ENCODE data around the gene TTN. TPM values are rescaled to one million over a fixed set of nuclear protein-coding genes. Genes with fewer than 3 reads are reported as not detected.

TTN gene
- total and polyA plus RNA-seq, 2 experiments from 2014 or later = 12.5 to 15.7 TPM

DNA sequence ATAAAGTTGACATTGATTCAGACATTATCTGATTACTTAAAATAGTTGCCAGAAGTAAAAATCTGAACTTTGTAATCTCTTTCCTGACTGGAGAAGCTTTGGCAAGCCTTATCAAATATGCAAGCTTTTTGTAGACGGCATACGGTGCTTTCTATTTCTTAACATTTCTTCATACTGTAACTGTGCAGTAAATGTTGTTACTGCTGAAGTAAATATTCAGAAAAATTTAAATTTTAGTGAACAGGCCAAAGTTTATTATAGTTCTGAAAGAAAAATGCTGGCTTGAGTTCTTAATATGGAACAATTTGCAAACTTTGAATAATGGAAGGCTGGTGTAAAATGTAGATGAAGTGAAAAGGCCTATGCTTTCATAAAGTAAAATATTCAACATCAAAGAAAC lies 1.8 kb downstream of the TTN start:
- Histone ChIP-seq H4K20me1 (replicated peaks; ENCODE audit: insufficient read depth) (no peaks in the 10 kb centered on the region), H3F3A (replicated peaks; ENCODE audit: low read depth) (no peaks in the 10 kb centered on the region), H2AFZ (no peak overlapping the region), H3K27ac (ENCODE audit: low read depth) (no peak overlapping the region), H3K27me3 (ENCODE audit: insufficient read depth) (no peaks in the 10 kb centered on the region), H3K9me2 (ENCODE audit: insufficient read depth) (no peaks in the 10 kb centered on the region), H3K4me3 (no peak overlapping the region), H3K4me2 (no peak overlapping the region), H3K79me2 (replicated peaks; ENCODE audit: insufficient read depth) (no peaks in the 10 kb centered on the region), H3K36me3 (ENCODE audit: insufficient read depth) (no peaks in the 10 kb centered on the region), H3K4me1 (ENCODE audit: insufficient read depth) (no peaks in the 10 kb centered on the region)
- H3K27ac Mint-ChIP-seq = no peak overlapping the region
- no peak overlapping the region for H3K4me3 Mint-ChIP-seq
- H3K4me1 Mint-ChIP-seq = no peaks in the 10 kb centered on the region
- no peaks in the 10 kb centered on the region for H3K9me3 Mint-ChIP-seq
- no peak for TF ChIP-seq ZNF331 (CRISPR knock-in tag; IDR thresholded peaks at IDR 0.05; ENCODE audit: low read depth)
- no peak for TF ChIP-seq JUNB (IDR thresholded peaks at IDR 0.05; ENCODE audit: unreplicated experiment)
- TF ChIP-seq CTCF (conservative IDR thresholded peaks at IDR 0.05; ENCODE audit: low read depth in 2 of 2) = no peak
- TF ChIP-seq CREB1 (CRISPR knock-in tag; IDR thresholded peaks at IDR 0.05; ENCODE audit: low read depth) = no peak
- TF ChIP-seq, protein P1, sequence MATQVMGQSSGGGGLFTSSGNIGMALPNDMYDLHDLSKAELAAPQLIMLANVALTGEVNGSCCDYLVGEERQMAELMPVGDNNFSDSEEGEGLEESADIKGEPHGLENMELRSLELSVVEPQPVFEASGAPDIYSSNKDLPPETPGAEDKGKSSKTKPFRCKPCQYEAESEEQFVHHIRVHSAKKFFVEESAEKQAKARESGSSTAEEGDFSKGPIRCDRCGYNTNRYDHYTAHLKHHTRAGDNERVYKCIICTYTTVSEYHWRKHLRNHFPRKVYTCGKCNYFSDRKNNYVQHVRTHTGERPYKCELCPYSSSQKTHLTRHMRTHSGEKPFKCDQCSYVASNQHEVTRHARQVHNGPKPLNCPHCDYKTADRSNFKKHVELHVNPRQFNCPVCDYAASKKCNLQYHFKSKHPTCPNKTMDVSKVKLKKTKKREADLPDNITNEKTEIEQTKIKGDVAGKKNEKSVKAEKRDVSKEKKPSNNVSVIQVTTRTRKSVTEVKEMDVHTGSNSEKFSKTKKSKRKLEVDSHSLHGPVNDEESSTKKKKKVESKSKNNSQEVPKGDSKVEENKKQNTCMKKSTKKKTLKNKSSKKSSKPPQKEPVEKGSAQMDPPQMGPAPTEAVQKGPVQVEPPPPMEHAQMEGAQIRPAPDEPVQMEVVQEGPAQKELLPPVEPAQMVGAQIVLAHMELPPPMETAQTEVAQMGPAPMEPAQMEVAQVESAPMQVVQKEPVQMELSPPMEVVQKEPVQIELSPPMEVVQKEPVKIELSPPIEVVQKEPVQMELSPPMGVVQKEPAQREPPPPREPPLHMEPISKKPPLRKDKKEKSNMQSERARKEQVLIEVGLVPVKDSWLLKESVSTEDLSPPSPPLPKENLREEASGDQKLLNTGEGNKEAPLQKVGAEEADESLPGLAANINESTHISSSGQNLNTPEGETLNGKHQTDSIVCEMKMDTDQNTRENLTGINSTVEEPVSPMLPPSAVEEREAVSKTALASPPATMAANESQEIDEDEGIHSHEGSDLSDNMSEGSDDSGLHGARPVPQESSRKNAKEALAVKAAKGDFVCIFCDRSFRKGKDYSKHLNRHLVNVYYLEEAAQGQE (IDR thresholded peaks at IDR 0.05; ENCODE audit: unreplicated experiment) = no peak
- no peak for TF ChIP-seq ZNF114 (CRISPR knock-in tag; IDR thresholded peaks at IDR 0.05)
- no peak for TF ChIP-seq NANOG (IDR thresholded peaks at IDR 0.05; ENCODE audit: borderline replicate concordance)
- no peak for TF ChIP-seq STAT1 (IDR thresholded peaks at IDR 0.05; ENCODE audit: unreplicated experiment)
- TF ChIP-seq, protein P2, sequence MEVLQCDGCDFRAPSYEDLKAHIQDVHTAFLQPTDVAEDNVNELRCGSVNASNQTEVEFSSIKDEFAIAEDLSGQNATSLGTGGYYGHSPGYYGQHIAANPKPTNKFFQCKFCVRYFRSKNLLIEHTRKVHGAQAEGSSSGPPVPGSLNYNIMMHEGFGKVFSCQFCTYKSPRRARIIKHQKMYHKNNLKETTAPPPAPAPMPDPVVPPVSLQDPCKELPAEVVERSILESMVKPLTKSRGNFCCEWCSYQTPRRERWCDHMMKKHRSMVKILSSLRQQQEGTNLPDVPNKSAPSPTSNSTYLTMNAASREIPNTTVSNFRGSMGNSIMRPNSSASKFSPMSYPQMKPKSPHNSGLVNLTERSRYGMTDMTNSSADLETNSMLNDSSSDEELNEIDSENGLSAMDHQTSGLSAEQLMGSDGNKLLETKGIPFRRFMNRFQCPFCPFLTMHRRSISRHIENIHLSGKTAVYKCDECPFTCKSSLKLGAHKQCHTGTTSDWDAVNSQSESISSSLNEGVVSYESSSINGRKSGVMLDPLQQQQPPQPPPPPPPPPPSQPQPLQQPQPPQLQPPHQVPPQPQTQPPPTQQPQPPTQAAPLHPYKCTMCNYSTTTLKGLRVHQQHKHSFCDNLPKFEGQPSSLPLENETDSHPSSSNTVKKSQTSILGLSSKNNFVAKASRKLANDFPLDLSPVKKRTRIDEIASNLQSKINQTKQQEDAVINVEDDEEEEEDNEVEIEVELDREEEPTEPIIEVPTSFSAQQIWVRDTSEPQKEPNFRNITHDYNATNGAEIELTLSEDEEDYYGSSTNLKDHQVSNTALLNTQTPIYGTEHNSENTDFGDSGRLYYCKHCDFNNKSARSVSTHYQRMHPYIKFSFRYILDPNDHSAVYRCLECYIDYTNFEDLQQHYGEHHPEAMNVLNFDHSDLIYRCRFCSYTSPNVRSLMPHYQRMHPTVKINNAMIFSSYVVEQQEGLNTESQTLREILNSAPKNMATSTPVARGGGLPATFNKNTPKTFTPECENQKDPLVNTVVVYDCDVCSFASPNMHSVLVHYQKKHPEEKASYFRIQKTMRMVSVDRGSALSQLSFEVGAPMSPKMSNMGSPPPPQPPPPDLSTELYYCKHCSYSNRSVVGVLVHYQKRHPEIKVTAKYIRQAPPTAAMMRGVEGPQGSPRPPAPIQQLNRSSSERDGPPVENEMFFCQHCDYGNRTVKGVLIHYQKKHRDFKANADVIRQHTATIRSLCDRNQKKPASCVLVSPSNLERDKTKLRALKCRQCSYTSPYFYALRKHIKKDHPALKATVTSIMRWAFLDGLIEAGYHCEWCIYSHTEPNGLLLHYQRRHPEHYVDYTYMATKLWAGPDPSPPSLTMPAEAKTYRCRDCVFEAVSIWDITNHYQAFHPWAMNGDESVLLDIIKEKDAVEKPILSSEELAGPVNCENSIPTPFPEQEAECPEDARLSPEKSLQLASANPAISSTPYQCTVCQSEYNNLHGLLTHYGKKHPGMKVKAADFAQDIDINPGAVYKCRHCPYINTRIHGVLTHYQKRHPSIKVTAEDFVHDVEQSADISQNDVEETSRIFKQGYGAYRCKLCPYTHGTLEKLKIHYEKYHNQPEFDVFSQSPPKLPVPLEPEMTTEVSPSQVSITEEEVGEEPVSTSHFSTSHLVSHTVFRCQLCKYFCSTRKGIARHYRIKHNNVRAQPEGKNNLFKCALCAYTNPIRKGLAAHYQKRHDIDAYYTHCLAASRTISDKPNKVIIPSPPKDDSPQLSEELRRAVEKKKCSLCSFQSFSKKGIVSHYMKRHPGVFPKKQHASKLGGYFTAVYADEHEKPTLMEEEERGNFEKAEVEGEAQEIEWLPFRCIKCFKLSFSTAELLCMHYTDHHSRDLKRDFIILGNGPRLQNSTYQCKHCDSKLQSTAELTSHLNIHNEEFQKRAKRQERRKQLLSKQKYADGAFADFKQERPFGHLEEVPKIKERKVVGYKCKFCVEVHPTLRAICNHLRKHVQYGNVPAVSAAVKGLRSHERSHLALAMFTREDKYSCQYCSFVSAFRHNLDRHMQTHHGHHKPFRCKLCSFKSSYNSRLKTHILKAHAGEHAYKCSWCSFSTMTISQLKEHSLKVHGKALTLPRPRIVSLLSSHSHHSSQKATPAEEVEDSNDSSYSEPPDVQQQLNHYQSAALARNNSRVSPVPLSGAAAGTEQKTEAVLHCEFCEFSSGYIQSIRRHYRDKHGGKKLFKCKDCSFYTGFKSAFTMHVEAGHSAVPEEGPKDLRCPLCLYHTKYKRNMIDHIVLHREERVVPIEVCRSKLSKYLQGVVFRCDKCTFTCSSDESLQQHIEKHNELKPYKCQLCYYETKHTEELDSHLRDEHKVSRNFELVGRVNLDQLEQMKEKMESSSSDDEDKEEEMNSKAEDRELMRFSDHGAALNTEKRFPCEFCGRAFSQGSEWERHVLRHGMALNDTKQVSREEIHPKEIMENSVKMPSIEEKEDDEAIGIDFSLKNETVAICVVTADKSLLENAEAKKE (CRISPR knock-in tag; IDR thresholded peaks at IDR 0.05) = no peak
- no peak for TF ChIP-seq EZH2 (IDR thresholded peaks at IDR 0.05; ENCODE audit: low read depth, unreplicated experiment)
- TF ChIP-seq EZH2phosphoT487 (IDR thresholded peaks at IDR 0.05; ENCODE audit: unreplicated experiment) = no peak
- 0 out of 3 replicates have a peak, but pooled peaks cover under 1% of the 10 kb centered on the region for H3K36me3 Mint-ChIP-seq (ENCODE audit: low read depth)
- no peaks in the 10 kb centered on the region for H3K27me3 Mint-ChIP-seq (ENCODE audit: insufficient read depth, low read depth, poor library complexity)
- ATAC-seq (no peak), DNase-seq (ENCODE audit: low spot score) (no peak)
